AG09319 (cell line): ENCODE data around the gene ANKRD44.

Experiments
- DNase-seq: peaks from one replicate; pipeline ENCODE4 v3.0.0-alpha.2; 2010; ENCODE audit warnings: low read depth; ENCODE audit errors: extremely low read depth
- TF ChIP-seq, protein P1 (sequence below): IDR thresholded peaks from 2 replicates; pipeline ENCODE4 v1.5.1; 2011; ENCODE audit warnings: low read depth, mild to moderate bottlenecking, inconsistent platforms, low read length, moderate library complexity

ANKRD44 gene

DNA sequence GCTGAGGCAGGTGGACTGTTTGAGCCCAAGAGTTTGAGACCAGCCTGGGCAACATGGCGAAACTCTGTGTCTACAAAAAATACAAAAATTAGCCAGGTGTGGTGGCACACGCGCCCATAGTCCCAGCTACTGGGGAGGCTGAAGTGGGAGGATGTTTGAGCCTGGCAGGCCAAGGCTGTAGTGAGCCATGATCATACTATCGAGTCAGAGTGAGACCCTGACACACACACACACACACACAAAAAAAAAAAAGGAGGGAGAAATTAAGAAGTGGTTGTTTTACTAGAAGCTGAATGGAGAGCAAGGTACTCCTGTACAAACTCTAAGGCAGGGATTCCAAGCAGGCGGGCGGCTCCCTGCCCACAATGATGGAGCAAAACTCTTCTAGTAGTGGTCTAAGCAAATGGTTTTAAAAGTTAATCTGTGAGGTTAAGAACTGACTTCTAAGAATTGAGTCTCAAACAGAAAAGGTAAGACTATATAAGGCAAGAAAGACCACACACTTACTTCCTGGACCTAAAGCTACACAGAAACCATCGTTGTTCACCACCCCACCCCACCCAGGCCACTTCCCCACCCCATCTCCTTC, 2.6 kb downstream of the ANKRD44 start:
- no peak for DNase-seq
- TF ChIP-seq, protein P1, sequence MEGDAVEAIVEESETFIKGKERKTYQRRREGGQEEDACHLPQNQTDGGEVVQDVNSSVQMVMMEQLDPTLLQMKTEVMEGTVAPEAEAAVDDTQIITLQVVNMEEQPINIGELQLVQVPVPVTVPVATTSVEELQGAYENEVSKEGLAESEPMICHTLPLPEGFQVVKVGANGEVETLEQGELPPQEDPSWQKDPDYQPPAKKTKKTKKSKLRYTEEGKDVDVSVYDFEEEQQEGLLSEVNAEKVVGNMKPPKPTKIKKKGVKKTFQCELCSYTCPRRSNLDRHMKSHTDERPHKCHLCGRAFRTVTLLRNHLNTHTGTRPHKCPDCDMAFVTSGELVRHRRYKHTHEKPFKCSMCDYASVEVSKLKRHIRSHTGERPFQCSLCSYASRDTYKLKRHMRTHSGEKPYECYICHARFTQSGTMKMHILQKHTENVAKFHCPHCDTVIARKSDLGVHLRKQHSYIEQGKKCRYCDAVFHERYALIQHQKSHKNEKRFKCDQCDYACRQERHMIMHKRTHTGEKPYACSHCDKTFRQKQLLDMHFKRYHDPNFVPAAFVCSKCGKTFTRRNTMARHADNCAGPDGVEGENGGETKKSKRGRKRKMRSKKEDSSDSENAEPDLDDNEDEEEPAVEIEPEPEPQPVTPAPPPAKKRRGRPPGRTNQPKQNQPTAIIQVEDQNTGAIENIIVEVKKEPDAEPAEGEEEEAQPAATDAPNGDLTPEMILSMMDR, result no peak

DNA sequence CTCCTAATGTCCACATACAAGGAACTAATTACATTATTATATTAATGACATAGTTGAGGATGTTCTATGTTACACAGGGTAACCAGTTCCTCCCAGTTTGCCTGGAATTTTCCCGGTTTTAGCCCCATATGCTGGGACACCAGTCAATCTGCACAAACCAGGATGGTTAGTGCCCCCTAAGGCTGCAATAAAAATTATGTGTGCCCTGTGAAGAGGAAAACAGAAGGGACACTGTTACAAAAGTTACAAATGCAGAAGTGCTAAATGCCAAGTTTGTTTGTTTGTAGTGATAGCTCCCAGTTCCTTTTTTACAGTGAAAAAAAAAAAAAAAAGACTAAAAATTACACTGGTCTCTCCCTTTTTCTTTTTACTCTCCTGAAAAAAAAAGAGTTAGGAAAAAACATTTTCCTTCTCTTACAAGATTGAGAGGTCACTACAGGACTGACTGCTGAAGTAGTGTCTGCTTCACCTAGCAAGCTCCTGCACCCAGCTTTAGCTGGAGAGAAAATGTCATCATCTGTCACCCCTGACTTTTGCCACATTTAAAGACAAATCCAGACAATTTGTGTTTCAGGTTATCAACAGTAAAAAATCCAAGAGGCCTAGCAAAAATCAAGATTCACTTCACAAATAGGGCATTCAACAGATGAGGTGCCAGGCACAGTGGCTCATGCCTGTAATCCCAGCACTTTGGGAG, 3.2 kb downstream of the ANKRD44 start:
- TF ChIP-seq, protein P1, result no peak
- DNase-seq, result no peak

DNA sequence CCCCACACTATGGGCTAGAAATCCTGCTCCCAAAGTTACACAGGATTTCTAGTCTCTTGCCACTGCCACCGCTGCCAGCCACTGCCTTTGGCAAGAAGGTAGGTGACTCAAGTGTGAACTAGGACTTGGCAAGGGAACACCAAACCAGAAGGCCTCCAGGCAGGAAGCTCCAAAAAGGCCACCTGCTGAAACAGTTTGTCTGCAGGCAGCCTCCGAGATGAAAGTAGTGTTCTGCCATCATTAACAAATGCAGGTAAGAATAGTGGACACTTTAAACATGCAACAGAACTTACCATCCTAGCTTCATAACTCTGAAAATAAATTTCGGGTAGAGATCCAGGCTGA, 3.9 kb downstream of the ANKRD44 start:
- no peak for DNase-seq
- TF ChIP-seq, protein P1, result no peak

DNA sequence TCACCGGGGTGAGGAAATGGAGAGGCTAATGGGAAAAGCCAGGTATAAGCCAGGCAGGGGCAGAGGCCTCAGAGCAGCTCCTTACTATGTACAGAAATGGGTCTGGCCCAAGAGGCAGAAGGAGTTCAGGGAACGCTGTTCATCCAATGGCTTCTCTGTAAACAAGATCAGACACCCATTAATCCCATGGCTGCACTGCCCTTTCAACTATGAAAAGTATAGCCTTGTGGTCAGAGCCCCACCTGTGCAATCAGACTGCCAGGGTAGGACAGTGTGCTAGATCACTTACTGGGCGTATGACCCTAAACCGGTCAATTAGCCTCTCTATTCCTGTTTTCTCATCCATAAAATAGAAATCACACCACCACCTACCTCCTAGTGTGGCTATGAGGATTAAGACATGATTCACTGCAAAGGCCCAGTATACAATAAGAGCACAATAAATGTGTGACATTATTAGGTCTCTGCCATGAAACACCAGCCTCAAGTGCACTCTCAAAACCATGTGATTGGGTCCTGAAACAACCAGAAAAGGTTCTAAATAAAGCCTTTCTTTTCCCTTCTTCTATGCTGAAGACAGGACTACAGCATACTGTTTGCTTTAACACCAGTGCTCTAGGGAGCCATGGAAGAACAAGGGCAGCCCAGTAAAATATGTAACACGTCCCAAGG, 4.4 kb downstream of the ANKRD44 start:
- TF ChIP-seq, protein P1, result no peak
- no peak for DNase-seq

DNA sequence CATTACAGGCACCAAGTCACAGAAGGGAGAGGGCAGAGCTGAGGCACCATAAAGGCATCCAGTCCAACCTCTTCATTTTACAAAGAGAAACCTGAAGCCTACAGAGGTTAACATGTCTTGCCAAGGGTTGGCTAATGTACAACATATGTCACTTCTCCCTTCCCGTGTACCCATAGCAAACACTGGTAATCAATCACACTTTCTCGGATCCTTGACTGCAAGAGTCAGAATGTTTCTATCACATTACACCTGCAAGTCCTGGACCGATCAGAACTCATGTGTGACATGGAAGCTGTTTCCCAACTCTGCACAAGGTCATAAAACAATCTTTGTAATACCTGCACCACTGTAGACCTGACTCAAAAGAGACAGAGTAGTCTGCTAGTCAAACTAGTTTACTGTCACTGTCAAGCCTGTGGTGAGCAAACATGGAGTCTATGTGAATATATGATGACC, 6.0 kb downstream of the ANKRD44 start:
- TF ChIP-seq, protein P1, result no peak
- no peak for DNase-seq

DNA sequence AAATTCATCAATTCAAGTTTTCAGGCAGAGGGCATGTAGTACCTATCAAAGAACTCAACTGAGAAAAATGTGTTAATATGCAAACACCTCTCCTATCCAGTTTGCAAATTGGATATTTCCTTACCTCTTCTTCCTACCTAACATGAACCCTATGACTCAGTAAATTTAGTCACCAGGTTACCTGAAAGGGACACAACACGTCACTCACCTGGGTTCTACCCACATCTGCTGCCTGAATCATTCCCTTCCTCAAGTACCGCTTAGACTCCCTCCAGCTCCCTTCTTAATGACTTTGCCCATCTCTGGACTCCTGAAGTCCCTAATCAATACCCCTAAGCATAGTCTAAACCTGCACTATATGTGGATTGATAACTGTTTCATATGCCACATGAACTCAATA, 10.4 kb downstream of the ANKRD44 start:
- no peak for DNase-seq
- TF ChIP-seq, protein P1, result no peak

DNA sequence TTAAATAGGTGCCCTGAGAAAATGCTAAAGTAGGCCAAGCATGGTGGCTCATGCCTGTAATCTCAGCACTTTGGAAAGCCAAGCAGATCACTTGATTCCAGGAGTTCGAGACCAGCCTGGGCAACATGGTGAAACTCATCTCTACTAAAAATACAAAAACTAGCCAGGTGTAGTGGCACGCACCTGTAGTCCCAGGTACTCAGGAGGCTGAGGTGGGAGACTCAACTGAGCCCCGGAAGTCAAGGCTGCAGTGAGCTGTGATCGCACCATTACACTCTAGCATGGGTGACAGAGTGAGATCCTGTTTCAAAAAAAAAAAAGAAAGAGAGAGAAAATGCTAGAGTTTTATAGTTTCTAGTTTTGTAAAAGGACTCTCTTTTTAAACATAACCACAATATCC, 12.0 kb downstream of the ANKRD44 start:
- TF ChIP-seq, protein P1, result no peak

More for the DNA sequence above, 12.0 kb downstream of the ANKRD44 start:
- DNase-seq, result no peak
